ENCODE data around the gene CD47.

Gene CD47

GRCh38 chr3:108118038-108118768, 27.4 kb upstream of the CD47 start:
- DNase-seq (ENCODE audit: insufficient read length, low spot score) (no peak), FAIRE-seq (no peak)

GRCh38 chr3:108117241-108117775, 26.5 kb upstream of the CD47 start:
- DNase-seq (ENCODE audit: insufficient read length, low spot score) (no peak), FAIRE-seq (no peak)

GRCh38 chr3:108114423-108115065, 23.7 kb upstream of the CD47 start:
- FAIRE-seq (no peak), DNase-seq (ENCODE audit: insufficient read length, low spot score) (no peak)

- FAIRE-seq = no peak
- DNase-seq (ENCODE audit: insufficient read length, low spot score) = no peak
Measured at GRCh38 chr3:108113975-108114374, 23.1 kb upstream of the CD47 start.

- DNase-seq (ENCODE audit: insufficient read length, low spot score) (no peak), FAIRE-seq (no peak)
Measured at GRCh38 chr3:108110934-108111333, 20.1 kb upstream of the CD47 start.

GRCh38 chr3:108108416-108108815, 17.6 kb upstream of the CD47 start:
- no peak for DNase-seq (ENCODE audit: insufficient read length, low spot score)
- no peak for FAIRE-seq

GRCh38 chr3:108106449-108106848, 15.6 kb upstream of the CD47 start:
- DNase-seq (ENCODE audit: insufficient read length, low spot score) (no peak), FAIRE-seq (no peak)

- DNase-seq (ENCODE audit: insufficient read length, low spot score) (no peak), FAIRE-seq (no peak)
Measured at GRCh38 chr3:108106031-108106430, 15.2 kb upstream of the CD47 start.

- no peak for FAIRE-seq
Measured at GRCh38 chr3:108103886-108104797, 13.3 kb upstream of the CD47 start.

GRCh38 chr3:108103040-108103751, 12.4 kb upstream of the CD47 start:
- no peak for DNase-seq (ENCODE audit: insufficient read length, low spot score)
- no peak for FAIRE-seq

More at GRCh38 chr3:108103886-108104797, 13.3 kb upstream of the CD47 start:
- DNase-seq (ENCODE audit: insufficient read length, low spot score) = no peak

- FAIRE-seq (no peak), DNase-seq (ENCODE audit: insufficient read length, low spot score) (no peak)
Measured at GRCh38 chr3:108102420-108103039, 11.7 kb upstream of the CD47 start.

- DNase-seq (ENCODE audit: insufficient read length, low spot score) = no peak
- no peak for FAIRE-seq
Measured at GRCh38 chr3:108100906-108101660, 10.3 kb upstream of the CD47 start.

GRCh38 chr3:108099679-108100428, 9.0 kb upstream of the CD47 start:
- no peak for FAIRE-seq

GRCh38 chr3:108099244-108099643, 8.4 kb upstream of the CD47 start:
- no peak for FAIRE-seq
- no peak for DNase-seq (ENCODE audit: insufficient read length, low spot score)

More at GRCh38 chr3:108099679-108100428, 9.0 kb upstream of the CD47 start:
- DNase-seq (ENCODE audit: insufficient read length, low spot score) = no peak

- DNase-seq (ENCODE audit: insufficient read length, low spot score) (no peak), FAIRE-seq (no peak)
Measured at GRCh38 chr3:108098003-108098370, 7.2 kb upstream of the CD47 start.

GRCh38 chr3:108097322-108098002, 6.6 kb upstream of the CD47 start:
- no peak for FAIRE-seq
- no peak for DNase-seq (ENCODE audit: insufficient read length, low spot score)

GRCh38 chr3:108096532-108097321, 5.9 kb upstream of the CD47 start:
- DNase-seq (ENCODE audit: insufficient read length, low spot score) = no peak
- no peak for FAIRE-seq
